GM19193 (cell line): ENCODE measurements around the gene DCXR.
A peak's percentile ranks its signal among the peaks of the same experiment; 100 is the strongest.

Source experiments
- POLR2A ChIP-seq: IDR thresholded peaks from 4 replicates; pipeline ENCODE4 v1.6.1; 2011; ENCODE audit not compliant: insufficient read depth, insufficient read length; ENCODE audit errors: extremely low read depth

DCXR gene

DNA sequence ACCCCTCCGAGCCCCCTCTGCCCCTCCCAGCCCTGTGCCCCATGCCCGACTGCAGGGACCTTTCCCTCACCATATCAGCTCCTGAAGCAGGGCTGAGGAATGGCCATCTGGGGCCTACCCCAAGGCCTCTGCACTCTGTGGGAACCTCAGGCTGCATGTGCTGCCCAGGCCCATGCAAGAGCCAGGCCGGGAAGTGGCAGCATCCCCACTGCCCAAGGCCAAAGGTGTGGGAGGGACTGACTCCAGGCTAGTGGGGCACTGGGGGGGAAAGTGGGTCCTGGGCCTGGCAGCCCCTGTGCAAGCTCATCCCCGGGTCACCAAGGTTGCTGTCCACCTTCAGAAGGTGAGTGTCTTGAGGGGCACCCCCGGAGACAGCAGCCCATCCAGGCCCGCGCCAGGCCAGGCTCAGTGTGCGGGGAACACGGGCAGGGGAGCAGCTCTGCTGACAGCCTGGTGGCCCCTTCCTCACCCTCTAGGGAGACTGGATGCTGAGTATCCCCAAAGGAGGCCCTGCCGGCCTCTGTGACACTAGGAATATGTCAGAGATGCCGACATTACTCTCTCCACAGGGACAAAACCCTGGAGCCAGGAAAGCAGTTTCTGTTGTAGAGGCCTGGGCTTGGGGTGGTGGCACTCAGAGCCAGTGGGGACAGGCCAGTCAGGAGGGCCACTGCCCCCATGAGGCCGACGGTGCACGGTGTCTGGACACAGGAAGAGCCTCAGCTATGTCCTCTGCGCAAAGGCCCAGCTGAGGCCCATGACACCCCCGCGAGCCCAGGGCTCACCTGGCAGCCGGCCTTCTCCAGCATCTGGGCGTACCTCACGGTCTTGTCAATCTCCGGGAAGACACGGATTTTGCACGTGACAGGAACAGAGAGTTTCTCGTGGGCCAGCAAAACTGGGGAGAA lies 24.8 kb upstream of the DCXR start:
- TF ChIP-seq POLR2A: no peak

DNA sequence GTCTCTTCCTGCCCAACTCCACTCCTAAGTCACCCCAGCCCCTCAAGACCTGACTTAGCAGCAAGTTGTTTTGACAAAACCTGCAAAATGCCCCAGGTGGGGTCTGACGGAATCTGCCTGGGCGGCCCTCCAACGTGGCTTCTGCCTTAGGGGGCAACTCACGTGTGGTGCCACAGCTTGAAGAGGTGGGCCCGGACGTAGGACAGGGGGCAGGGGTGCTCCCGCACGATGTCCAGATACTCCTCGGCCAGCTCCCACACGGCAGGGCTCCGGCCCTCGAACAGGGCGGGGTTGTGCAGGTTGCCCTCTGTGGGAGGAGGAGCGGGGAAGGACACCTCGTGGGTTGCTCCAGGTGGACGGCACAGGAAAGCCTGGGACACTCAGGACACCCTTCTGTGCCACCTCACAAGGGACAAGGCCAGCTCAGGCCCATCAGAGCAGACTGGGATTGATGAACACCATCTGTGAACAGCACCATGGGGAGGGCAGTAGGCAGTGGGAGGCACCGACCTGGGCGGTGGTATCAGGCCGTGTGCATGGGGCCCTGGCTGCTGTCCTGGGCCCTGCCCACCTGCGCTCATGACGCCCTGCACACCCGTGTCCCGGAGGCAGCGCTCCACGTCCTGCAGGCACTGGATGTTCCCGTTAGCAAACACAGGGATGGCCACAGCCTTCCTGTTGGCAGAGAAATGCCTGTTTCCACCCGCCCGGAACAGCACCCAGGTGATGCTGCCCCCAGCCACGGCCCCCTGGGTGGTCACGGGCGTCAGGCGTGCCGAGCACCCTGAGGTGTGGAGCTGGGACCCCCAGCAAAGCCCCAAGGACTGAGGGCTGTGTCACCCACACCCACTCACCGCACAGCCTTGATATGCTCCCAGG lies 23.8 kb upstream of the DCXR start:
- no peak for TF ChIP-seq POLR2A

DNA sequence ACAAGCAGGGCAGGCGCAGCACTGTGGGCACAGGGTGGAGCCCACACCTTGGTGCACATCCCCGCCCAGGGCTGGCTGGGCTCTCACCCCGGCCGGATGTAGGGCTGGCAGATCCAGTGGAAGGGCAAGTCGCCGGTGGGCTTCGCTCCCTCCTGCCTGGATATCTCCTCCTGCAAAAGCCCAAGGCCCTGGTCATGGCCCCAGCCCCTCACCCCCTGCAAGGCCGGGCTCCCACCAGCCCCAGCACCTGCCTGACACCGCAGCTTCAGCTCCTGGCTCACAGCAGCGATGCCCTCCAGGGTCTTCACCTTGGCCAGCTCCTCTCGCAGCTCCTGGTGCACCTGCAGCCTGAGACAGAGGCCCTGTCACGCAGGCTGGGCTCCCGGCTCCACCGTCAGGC lies 23.1 kb upstream of the DCXR start:
- no peak for TF ChIP-seq POLR2A

DNA sequence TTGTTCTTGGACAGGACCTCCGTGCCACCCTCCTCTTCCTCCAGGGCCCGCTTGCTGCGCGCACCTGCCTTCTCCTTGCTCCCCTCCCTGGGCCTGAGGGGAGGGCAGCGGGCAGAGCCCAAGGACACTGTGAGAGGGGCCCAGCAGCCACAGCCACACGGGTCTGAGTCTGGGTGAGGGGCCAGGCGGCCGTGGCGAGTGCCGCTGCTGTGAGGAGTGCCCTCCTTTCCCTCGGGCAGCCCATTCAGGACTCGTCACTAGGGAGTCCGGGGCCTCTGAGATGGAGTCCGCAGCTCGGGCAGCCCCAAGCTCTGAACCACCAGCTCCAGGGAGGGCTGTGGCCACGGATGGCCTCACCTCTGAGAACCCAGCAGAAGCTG lies 22.5 kb upstream of the DCXR start:
- no peak for TF ChIP-seq POLR2A

DNA sequence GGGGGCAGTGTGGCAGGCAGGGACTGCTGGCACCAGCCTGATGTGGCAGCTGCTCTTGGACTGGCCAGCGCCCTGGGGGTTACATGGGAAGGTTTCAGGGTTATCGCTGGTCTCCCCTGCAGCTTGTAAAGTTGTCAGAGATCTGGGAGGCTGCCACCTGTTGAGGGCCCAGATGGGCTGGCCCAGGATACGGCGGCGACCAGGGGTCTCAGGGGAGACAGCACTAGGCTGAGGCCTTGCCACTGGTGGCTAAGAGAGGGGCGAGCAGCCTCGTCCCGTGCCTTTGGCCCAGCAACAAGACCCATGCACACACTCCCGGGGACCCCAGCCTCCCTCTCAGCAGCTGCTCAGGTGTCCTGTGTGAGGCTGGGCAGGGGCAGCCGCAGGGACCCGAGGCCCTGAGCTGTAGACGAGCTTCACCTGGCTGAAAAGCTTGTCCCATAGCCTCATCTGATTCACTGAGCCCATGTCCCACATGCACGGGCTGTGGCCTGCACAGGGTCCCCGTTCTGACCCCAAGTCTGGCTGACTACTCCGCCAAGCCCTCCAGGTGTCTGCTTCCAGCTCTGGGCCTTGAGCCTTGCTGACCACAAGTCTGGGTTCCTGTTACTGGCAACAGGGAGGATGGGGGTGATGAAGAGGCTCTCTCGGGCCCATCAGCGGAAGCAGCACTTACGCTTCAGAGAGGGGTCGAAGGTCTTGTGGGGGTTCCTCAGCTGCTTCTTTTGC lies 21.9 kb upstream of the DCXR start:
- TF ChIP-seq POLR2A: peak; percentile 31

DNA sequence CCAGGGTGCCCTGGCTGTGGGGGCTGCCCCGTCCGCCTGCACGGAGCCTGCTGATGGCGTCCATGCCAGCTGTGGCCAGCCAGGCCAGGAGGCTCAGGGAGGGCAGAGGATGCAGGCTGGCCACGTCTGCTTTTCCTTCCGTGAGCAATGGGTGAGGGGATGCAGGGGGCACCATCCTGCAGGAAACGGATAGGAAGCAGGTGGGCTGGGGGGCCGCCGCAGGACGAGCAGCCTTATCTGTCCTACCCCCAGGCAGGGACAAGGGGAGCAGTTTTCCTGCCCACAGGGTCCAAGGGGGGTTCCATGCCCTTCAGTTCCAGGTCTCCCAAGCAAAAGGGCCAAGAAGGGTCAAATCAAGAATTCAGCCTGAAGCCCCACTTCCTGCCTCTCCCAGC lies 21.4 kb upstream of the DCXR start:
- no peak for TF ChIP-seq POLR2A

DNA sequence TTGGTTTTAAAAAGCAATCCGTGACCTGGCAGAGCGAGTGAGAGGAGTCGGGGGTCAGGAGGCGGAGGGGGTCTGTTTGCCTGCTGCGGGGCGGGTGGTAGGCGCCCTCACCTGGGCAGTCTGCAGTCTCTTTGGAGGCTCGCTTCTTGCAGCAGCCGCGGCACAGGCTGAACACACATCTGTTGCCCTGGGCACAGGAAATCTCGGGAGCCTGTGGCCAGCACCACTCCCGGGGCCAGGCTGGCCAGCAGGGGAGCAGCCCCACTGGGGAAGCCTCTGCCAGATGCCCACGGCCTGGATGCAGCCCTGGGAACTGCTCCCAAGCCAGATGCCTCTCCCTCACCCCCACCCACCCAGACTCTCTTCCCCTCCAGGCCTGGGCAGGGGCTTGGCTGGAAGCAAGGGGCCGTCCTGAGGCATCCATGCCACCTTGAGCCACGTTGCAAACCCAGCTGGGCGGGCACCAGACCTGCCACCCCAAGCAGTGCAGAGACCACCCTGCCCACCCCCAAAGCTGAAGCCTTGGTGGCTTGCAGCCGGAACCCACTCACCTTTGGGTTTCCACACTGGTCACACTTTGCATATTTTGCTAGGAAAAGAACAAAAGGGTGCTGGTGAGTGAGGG lies 20.8 kb upstream of the DCXR start:
- no peak for TF ChIP-seq POLR2A

DNA sequence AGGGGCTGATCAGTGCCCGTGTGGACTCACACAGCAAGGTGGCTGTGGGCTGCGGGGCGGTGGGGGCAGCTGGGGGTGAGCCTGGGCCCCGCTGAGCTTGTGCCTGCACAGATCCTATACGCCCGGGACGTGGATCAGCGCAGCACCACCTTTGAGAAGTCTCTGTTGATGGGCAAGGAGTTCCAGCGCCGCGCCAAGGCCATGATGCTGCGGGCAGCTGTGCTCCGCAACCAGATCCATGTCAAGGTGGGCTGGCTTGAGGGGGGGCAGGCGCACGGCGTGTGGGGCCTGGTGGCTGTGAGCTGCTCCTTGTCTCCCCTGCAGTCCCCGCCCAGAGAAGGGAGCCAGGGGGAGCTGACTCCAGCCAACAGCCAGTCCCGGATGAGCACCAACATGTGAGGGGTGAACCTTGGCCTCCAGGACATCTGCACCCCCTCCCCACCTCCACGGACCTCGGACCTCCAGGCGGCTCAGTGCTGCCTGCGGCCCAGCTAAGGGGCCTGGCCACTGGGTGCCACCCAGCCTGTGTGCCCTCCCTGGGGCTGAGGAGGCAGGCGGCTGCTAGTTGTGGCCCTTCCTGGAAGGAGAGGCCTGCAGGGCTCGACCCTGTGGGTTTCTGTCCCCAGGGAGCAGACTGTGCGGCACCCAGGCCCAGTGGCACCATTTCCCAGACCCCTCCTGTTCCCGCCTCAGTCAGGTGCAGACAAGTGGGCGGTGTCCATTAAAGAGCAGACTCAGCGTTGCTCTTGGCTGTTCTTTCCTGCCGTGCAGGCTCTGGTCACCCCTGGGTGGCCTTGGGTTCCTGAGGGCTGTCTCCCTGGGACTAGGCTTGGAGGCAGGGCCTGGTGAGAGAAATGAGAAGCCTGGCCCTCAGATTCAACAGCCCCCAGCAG lies 19.5 kb upstream of the DCXR start:
- no peak for TF ChIP-seq POLR2A

DNA sequence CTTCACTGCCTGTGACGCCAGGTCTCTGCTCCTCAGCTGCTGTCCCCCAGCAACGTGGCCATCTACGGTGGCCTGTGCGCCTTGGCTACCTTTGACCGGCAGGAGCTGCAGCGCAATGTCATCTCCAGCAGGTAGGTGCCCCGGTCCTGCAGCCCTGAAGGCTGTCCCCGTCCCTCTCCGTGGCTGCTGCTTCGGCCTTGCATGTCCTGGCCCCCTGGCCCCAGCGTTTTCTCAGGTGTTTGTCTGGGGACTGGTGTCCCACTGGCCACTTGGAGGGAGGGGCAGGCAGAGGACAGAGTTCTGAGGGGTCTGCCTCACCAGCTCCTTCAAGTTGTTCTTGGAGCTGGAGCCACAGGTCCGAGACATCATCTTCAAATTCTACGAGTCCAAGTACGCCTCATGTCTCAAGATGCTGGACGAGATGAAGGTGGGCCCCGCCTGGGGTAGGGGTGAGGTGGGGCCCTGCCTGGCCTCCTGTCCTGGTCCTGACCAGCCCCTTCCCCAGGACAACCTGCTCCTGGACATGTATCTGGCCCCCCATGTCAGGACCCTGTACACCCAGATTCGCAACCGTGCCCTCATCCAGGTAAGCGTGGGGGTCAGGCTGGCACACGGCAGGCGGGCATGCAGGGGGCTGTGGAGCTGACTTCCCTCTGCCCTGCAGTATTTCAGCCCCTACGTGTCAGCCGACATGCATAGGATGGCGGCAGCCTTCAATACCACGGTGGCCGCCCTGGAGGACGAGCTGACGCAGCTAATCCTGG lies 18.6 kb upstream of the DCXR start:
- TF ChIP-seq POLR2A: peak; percentile 30

DNA sequence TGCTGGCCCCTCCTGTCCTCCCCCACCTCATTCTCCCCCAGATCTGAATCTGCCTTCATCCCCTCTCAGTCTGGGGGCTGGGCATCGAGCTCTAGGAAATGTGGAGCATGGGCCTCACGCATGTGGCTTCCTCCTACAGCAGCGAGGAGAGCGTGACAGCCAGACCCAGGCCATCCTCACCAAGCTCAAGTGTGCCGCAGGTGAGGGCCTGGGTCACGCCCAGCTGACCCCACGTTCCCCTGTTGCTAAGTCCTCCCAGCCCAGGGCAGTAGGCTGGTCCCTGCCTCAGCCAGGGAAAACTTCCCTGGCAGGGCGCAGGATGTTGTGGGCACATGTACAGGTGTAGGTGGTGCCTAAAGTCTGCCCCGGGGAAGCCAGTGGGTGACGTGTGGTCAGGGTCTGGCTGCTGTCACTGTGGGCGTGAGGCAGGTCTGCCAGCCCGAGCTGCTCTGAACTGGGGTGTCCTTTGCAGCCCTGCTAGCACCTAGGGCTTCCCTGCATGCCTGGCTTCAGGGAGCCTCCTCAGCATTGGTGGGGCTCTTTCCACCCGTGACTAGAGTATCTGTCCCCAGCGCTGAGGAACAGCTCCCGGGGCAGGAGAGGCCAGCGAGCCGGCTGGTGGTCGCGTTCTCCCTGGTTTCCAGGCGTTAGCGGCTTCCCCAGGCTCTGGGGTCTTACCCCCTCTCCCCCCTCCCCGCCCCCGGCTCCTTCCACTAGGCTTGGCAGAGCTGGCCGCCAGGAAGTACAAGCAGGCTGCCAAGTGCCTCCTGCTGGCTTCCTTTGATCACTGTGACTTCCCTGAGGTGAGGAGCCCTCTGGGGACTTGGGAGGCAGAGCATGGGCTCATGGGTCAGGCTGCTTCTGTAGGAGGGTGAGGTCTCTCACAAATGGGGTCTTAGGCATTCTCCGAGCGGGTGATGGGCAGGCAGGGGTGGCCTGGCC lies 17.8 kb upstream of the DCXR start:
- no peak for TF ChIP-seq POLR2A

DNA sequence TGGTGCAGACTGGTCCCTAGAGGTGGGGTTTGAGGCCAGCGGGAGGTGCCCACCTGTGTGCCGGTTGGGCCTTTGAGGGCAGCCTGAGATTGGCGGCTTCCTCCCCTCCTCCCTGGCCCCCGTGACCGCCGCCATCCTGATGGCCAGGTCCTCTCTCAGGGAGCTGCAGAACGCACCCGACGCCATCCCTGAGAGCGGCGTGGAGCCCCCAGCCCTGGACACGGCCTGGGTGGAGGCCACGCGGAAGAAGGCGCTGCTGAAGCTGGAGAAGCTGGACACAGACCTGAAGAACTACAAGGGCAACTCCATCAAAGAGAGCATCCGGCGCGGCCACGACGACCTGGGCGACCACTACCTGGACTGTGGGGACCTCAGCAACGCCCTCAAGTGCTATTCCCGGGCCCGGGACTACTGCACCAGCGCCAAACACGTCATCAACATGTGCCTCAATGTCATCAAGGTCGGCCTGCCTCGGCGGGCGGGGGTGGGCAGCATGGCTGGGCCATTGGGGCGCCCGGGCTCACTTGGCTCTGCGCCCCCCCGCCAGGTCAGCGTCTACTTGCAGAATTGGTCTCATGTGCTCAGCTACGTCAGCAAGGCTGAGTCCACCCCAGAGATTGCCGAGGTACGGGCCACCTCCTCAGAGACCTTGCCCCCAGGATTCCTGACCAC lies 17.0 kb upstream of the DCXR start:
- TF ChIP-seq POLR2A: no peak
